HG03439 (cell line): ENCODE measurements around the gene PSMA6.
"Not testable (repeated sequence)": the region's sequence is repeated elsewhere in the genome, so short reads cannot be mapped to it uniquely, and the experiment has no call there.

Source experiments
- ATAC-seq: cut with Tn5 transposase; IDR thresholded peaks from one replicate; pipeline ENCODE4 v1.9.1; 2021; ENCODE audit warnings: mild to moderate bottlenecking, moderate library complexity; ENCODE audit not compliant: unreplicated experiment

Gene PSMA6

GRCh38 chr14:35292051-35292769 lies at the start of gene PSMA6:
Gene PSMA6, plus strand, starts transcription at chr14:35292382. Its CDS starts 95 bp downstream, at chr14:35292477.
- peak; percentile 86 for ATAC-seq

GRCh38 chr14:35242599-35243311 lies 49.4 kb upstream of the PSMA6 start:
- no peak for ATAC-seq

DNA sequence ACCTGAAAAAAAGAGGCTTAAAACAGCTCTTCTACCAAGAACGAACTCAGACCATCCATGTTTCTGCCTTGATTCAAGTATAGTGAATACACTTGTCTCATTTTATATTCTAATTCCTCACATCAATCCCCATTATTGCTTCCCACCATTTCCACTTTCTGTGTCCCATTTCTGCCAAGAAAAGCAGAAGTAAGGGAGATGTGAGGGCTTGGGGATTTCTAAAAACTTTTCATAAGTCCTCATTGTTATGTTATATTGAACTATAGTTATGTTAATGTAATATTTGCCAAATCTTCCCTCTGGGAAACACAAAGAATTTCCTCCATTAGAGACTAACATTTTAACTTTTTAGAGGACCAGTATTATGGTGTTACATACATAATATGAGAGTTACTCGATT lies 48.2 kb upstream of the PSMA6 start:
- ATAC-seq, result no peak

- no peak for ATAC-seq
Measured at GRCh38 chr14:35244542-35244941, 47.6 kb upstream of the PSMA6 start.

- ATAC-seq, result no peak
Measured at GRCh38 chr14:35245051-35245450, 47.1 kb upstream of the PSMA6 start.

DNA sequence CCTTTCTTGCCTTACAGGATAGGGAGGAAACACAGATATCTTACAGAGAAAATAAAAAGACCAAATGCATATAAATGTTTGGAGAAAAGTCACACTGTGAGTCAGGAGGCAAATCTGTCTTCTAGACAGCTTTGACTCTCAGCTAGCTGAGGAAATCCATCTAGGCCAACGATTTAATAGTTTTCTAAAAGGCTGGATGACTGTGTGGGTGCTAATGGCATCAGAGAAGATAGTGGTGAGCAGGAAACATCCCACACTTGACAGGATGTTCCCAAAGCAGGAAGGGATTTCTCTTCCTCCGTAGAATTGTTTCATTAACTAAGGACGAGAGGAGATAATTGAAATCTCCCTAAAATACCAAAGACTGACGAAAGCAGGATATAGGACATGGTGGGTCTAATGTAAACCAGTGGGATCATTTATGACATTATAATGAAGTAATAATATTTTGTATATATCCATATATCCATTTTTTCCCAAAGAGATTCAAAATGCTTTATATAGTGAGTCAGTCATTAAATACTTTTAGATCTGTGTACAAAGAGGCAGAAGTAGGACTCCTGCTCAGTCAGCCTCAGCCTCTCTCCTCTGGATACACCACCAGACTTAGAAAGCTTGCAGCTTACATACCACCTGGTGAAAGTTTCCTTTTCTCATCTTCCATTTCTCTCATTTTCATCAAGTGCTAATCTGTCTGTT lies 44.3 kb upstream of the PSMA6 start:
- ATAC-seq, result no peak

GRCh38 chr14:35248476-35248788 lies 43.8 kb upstream of the PSMA6 start:
- no peak for ATAC-seq

DNA sequence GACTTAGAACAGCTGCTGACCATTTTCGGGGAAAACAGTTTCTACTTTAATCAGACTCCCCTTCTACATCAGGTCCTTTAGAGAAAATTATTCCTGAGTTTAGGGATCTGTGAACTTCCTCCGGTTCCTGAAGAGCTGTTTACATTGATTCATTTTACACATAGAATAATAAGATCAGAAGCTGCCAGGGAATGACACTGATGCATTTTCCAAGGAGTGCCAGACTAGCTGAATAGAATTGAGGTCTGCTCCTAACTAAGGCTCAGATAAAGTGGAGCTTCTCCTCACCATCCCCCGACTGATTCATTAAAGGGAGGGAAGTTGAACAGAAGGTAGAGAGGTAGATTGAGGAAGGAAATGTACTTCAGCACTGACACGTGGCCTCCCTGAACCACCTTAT lies 41.9 kb upstream of the PSMA6 start:
- no peak for ATAC-seq

DNA sequence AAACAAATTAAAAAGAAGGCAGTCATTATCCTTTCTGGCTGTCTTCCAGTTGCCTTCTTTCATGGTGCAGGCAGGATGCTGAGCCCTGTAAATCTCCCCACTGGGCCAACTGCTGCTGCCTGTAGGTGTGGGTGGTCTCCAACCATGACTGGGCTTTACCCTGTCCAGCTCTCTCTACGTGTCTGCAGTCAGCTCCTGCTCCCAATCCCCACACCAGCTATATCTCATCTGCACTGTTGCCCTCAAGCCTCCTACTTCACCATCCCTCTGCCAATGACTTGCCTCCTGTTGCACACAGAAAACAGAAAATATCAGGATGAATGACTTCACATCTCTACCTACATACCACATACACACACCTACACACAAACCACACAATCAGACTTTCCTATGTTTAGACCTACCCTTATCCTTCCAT lies 39.7 kb upstream of the PSMA6 start:
- no peak for ATAC-seq

- ATAC-seq, result not testable (repeated sequence)
Measured at GRCh38 chr14:35253056-35253455, 39.1 kb upstream of the PSMA6 start.

DNA sequence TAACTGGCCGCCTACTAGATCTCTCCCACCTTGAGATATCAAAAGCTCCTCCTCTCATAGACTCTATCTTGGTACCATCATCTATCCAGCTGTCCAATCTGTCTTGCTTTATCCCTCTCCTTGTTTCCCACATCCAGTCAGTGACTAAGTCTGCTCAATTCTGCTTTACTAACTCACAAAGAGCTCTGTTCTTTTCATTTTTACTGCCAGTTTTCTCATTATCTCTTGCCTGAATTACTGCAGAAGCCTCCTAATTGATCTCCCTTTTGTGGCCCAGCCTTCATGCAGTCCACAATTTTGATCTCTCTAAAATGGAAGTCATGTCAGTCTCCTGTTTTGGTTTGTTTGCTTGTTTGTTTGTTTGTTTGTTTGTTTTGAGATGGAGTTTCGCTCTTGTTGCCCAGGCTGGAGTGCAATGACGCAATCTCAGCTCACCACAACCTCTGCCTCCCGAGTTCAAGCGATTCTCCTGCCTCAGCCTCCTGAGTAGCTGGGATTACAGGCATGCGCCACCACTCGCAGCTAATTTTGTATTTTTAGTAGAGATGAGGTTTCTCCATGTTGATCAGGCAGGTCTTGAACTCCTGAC lies 38.1 kb upstream of the PSMA6 start:
- ATAC-seq, result not testable (repeated sequence)

- ATAC-seq, result no peak
Measured at GRCh38 chr14:35254736-35255135, 37.4 kb upstream of the PSMA6 start.

GRCh38 chr14:35255711-35256110 lies 36.5 kb upstream of the PSMA6 start:
- ATAC-seq, result no peak

DNA sequence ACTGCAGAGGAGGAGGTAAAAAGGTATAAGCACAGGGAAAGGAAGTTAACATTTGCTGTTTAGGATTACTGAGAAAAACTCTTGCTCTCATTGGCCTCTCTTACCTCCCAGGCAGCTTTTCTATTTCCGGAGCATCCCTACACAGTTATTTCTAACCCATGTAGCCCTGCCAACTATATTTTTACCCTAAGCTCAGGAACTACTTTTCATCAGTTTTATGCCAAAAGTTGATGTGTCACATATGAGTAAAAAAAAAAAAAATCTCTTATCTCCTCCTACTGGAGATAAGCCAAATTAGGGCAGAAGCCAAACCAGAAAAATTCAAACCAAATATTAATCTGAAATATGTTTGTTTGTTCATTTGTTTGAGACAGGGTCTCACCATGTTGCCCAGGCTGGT lies 34.4 kb upstream of the PSMA6 start:
- ATAC-seq, result no peak

DNA sequence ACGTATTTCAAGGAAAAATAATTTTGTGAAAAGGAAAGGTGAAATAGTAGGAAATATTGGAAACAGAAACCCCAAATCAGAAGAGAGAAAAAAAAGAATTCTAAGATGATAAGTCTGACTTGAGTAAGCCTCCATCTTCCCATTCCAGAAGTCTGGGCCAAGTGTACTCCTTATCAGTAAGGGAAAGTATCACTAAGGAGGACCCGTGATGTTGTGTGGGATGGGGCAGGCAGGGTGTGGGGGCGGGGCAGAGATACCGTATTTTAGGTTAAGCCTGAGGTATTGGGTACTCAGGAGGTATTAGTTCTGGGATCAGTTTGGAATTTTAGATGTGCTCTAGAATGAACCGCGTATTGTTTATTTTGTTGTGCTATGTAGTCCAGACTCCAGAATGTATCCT lies 33.8 kb upstream of the PSMA6 start:
- ATAC-seq, result no peak

DNA sequence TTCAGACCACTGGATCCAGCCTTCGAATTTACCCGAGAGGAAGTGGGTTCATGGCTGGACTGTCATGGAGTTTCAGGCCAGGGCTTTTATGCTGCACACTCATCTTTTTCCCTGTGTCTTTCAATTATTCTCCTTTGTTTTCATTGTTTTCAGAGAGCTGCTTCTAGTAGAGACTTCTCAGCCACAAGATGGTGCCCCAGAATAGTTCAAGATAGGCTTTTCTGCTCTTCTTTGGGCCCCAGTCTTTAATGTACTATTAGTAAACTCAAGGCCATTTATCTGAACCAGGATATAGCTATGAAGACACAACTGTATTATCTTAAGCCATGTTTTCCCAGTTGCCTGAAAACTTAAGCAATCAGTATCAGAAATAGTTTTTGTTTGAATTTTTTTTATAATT lies 30.4 kb upstream of the PSMA6 start:
- ATAC-seq, result no peak

- ATAC-seq, result no peak
Measured at GRCh38 chr14:35262436-35262835, 29.7 kb upstream of the PSMA6 start.

- no peak for ATAC-seq
Measured at GRCh38 chr14:35268946-35269345, 23.2 kb upstream of the PSMA6 start.

DNA sequence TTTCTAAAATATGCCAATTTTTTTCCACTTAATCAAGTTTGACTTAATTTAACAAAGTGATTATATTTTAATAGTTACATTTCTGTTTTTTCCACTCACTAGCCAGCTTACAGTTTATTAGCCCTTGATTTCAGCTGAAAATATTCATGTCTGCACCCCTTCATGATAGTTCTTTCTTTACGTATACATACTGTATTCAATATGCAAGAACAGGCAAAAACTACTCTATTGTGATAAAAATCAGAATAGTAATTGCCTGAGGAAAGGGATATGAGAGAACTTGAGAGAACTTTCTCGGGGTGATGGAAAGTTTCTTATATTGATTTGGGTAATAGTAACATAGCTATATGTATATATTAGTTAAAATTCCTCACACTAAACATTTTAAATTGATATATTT lies 17.4 kb upstream of the PSMA6 start:
- no peak for ATAC-seq

DNA sequence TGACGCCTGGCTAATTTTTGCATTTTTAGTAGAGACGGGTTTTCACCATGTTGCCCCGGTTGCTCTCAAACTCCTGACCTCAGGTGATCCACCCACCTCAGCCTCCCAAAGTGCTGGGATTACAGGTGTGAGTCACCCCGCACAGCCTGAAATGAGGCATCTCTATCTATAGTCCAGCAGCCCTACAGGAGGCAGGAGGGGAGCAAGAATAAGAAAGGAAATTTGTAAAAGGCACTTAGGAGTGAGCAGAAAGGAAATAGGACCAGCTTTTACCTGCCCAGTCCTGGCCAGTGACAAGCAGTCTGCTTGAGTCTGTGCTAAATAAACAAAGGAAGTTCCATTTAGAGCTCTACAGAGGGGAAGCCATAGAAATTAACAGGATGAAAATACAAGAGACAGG lies 15.0 kb upstream of the PSMA6 start:
- ATAC-seq, result no peak

DNA sequence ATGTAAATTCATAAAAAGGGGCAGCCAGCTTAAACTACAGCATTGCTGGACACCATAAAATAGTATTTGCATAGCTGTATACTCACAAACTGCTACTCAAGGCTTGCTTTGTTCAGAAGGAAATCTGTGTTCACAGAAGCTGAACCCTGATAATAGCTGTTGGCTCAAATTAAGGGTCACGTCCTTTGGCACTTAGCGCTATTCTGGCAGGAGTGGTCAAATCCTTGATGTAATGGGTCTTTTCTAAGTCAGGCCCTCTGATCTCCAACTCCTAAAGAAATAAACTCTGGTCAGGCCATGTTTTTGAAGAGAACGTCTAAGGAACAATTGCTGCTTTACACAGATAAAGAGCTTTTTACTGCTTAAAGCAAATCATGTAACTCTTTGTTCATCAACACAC lies 12.8 kb upstream of the PSMA6 start:
- ATAC-seq, result no peak

- ATAC-seq, result no peak
Measured at GRCh38 chr14:35281341-35281740, 10.8 kb upstream of the PSMA6 start.
